Hematopoietic multipotent progenitor cell treated with erythropoietin and hydrocortisone succinate and interleukin-3 and kit ligand, for 8 days (in vitro differentiated cells): ENCODE measurements around the gene DPY19L1.
"Not testable (repeated sequence)": the region's sequence is repeated elsewhere in the genome, so short reads cannot be mapped to it uniquely, and the experiment has no call there.

Experiments
- DNase-seq: peaks from one replicate; pipeline ENCODE4 v3.0.0-alpha.2; 2015

The DPY19L1 gene

GRCh38 chr7:35037211-35037525 is at the start of gene DPY19L1:
DPY19L1 (minus strand) TSS chr7:35037485; CDS start chr7:35037394, 91 bp downstream.
- DNase-seq = no peak

GRCh38 chr7:35079517-35079916 is 42.2 kb upstream of the DPY19L1 start:
- not testable (repeated sequence) for DNase-seq

- DNase-seq = not testable (repeated sequence)
These were observed 36.7 kb upstream of the DPY19L1 start for GRCh38 chr7:35074008-35074407.

- DNase-seq = peak; percentile 9
These were observed 35.9 kb upstream of the DPY19L1 start for GRCh38 chr7:35072950-35073827.

- DNase-seq = not testable (repeated sequence)
These were observed 31.8 kb upstream of the DPY19L1 start for GRCh38 chr7:35069084-35069483.

- not testable (repeated sequence) for DNase-seq
These were observed 28.1 kb upstream of the DPY19L1 start for GRCh38 chr7:35065382-35065781.

GRCh38 chr7:35058571-35058970 is 21.3 kb upstream of the DPY19L1 start:
- DNase-seq = not testable (repeated sequence)

- DNase-seq = not testable (repeated sequence)
These were observed 20.5 kb upstream of the DPY19L1 start for GRCh38 chr7:35057505-35058451.

GRCh38 chr7:35055733-35056132 is 18.4 kb upstream of the DPY19L1 start:
- not testable (repeated sequence) for DNase-seq

GRCh38 chr7:35053488-35054175 is 16.3 kb upstream of the DPY19L1 start:
- not testable (repeated sequence) for DNase-seq

- not testable (repeated sequence) for DNase-seq
These were observed 11.1 kb upstream of the DPY19L1 start for GRCh38 chr7:35048390-35048789.

GRCh38 chr7:35047912-35048305 is 10.6 kb upstream of the DPY19L1 start:
- DNase-seq = not testable (repeated sequence)

- DNase-seq = not testable (repeated sequence)
These were observed 10.1 kb upstream of the DPY19L1 start for GRCh38 chr7:35047263-35047911.

- not testable (repeated sequence) for DNase-seq
These were observed 6.0 kb upstream of the DPY19L1 start for GRCh38 chr7:35043301-35043700.

GRCh38 chr7:35040906-35041305 is 3.6 kb upstream of the DPY19L1 start:
- DNase-seq = no peak

- no peak for DNase-seq
These were observed 2.1 kb upstream of the DPY19L1 start for GRCh38 chr7:35039343-35039742.

- DNase-seq = no peak
These were observed 1.1 kb upstream of the DPY19L1 start for GRCh38 chr7:35038354-35038753.

GRCh38 chr7:35037526-35038341 is 449 bp upstream of the DPY19L1 start:
- peak; percentile 91 for DNase-seq

GRCh38 chr7:35036361-35037171 is 719 bp downstream of the DPY19L1 start:
- peak; percentile 67 for DNase-seq

GRCh38 chr7:35035511-35035961 is 1.7 kb downstream of the DPY19L1 start:
- peak; percentile 33 for DNase-seq
